Measurements from ENCODE around the gene ITGA5. TPM values are rescaled to one million over a fixed set of nuclear protein-coding genes. Genes with fewer than 3 reads are reported as not detected.

The ITGA5 gene
- total RNA-seq, 1 experiment from 2014 or later, result 12.2 TPM

GRCh38 chr12:54349036-54349435, 70.0 kb downstream of the ITGA5 start:
- Histone ChIP-seq H2BK15ac (ENCODE audit: low read depth, low read length) (no peak overlapping the region), H3K4ac (ENCODE audit: low read depth, low read length) (no peak overlapping the region), H2BK120ac (ENCODE audit: low read depth, low read length, poor library complexity, severe bottlenecking) (no peak overlapping the region), H2AK5ac (ENCODE audit: insufficient read length, low read length) (no peak overlapping the region), H3K14ac (ENCODE audit: insufficient read depth, low read length) (no peak overlapping the region), H3K79me2 (ENCODE audit: insufficient read depth, low read length) (no peaks in the 10 kb centered on the region), H2AFZ (ENCODE audit: low read length) (no peak overlapping the region), H3K27ac (ENCODE audit: insufficient read length, low read depth, low read length) (no peak overlapping the region), H3K56ac (ENCODE audit: insufficient read length, low read depth, low read length) (no peak overlapping the region), H2BK12ac (ENCODE audit: insufficient read length, low read depth, low read length) (no peak overlapping the region), H3K9me3 (ENCODE audit: control insufficient read depth, low read depth, low read length) (no peaks in the 10 kb centered on the region), H4K8ac (replicated peaks; ENCODE audit: insufficient read length, low read depth, low read length) (no peak overlapping the region), H2BK20ac (ENCODE audit: low read depth, low read length, poor library complexity, severe bottlenecking) (no peak overlapping the region), H3K23ac (ENCODE audit: insufficient read length, low read depth, low read length) (no peak overlapping the region), H4K20me1 (ENCODE audit: control insufficient read depth, insufficient read depth, insufficient read length) (no peaks in the 10 kb centered on the region), H2BK5ac (ENCODE audit: insufficient read length, low read length) (no peak overlapping the region), H3K4me1 (ENCODE audit: insufficient read depth, low read length) (peaks cover 17% of the 10 kb centered on the region), H3K27me3 (ENCODE audit: insufficient read depth, low read length) (no peaks in the 10 kb centered on the region), H4K91ac (ENCODE audit: insufficient read length, low read depth, low read length) (no peak overlapping the region), H3K4me2 (ENCODE audit: insufficient read depth, insufficient read length, low read length) (no peak overlapping the region), H3K18ac (ENCODE audit: insufficient read length, low read depth, low read length) (no peak overlapping the region), H3K9ac (ENCODE audit: extremely low read depth, insufficient read length, low read length) (no peak overlapping the region), H3K23me2 (ENCODE audit: insufficient read length, low read depth, low read length, poor library complexity, severe bottlenecking) (peaks cover 8% of the 10 kb centered on the region), H4K5ac (ENCODE audit: insufficient read length, low read depth, low read length) (no peak overlapping the region), H3T11ph (ENCODE audit: low read length) (no peak overlapping the region), H3K79me1 (ENCODE audit: insufficient read depth, low read depth, low read length, poor library complexity, severe bottlenecking) (no peaks in the 10 kb centered on the region)
- Mint-ChIP-seq H3K4me1 (peaks cover 49 to 53% of the 10 kb centered on the region in 2 experiments), H3K27me3 (ENCODE audit: low read depth) (peaks cover 21% of the 10 kb centered on the region), H3K36me3 (ENCODE audit: insufficient read depth in 1 of 3, low read depth in 3 of 3) (peaks cover 29 to 55% (median 45%) of the 10 kb centered on the region in 3 experiments; a peak in 6 of 7 replicates), H3K4me3 (no peak overlapping the region), H3K27ac (no peak overlapping the region), H3K9me3 (no peaks in the 10 kb centered on the region)
- no CpG with 5 or more reads among the region's 4 CpGs for WGBS (ENCODE audit: extremely low coverage, insufficient read length, low lambda C conversion rate)
- no peak for TF ChIP-seq CTCF (conservative IDR thresholded peaks at IDR 0.05)
- DNase-seq, result no peak

Other genes starting within 250 kb of the ITGA5 start
- 21.7 and 23.0 TPM in 2 replicates for gene SMUG1, start 230.3 kb downstream of the ITGA5 start, total RNA-seq (2021)
- 204 and 206 TPM in 2 replicates for gene CBX5, start 139.1 kb downstream of the ITGA5 start, total RNA-seq (2021)
- 3,193 and 3,242 TPM in 2 replicates for gene HNRNPA1, start 138.5 kb downstream of the ITGA5 start, total RNA-seq (2021)
- 1.2 and 1.5 TPM in 2 replicates for gene NFE2, start 118.3 kb downstream of the ITGA5 start, total RNA-seq (2021)
- gene COPZ1, start 94.1 kb downstream of the ITGA5 start, total RNA-seq (2021), result 104 TPM in 2 replicates
- not detected in 2 replicates for gene GPR84, start 54.8 kb downstream of the ITGA5 start, total RNA-seq (2021)
- gene ZNF385A, start 34.5 kb downstream of the ITGA5 start, total RNA-seq (2021), result 5.7 and 6.2 TPM in 2 replicates
- 0.33 TPM in 1 of 2 replicates, not detected in the other for gene GTSF1, start 54.3 kb upstream of the ITGA5 start, total RNA-seq (2021)
- not detected in 2 replicates for gene NCKAP1L, start 78.5 kb upstream of the ITGA5 start, total RNA-seq (2021)
- gene PDE1B, start 130.3 kb upstream of the ITGA5 start, total RNA-seq (2021), result 1.6 and 2.1 TPM in 2 replicates
- 4.3 and 8.5 TPM in 2 replicates for gene PPP1R1A, start 169.4 kb upstream of the ITGA5 start, total RNA-seq (2021)
- gene LACRT, start 215.6 kb upstream of the ITGA5 start, total RNA-seq (2021), result not detected in 2 replicates
- not detected in 2 replicates for gene DCD, start 229.1 kb upstream of the ITGA5 start, total RNA-seq (2021)